DND-41 (cell line): ENCODE measurements around the gene FBLN1.

Experiments used
- ATAC-seq: fragments of 200-7000 bp; cut with Tn5 transposase; 3 replicates; pipeline ENCODE4 v1.9.1; 2021; ENCODE audit warnings: low read depth; ENCODE audit not compliant: insufficient read depth
- DNase-seq: peaks from one replicate; pipeline ENCODE4 v3.0.0-alpha.2; 2020
- H2AFZ ChIP-seq: 2 replicates; pipeline ENCODE4 v1.6.0; 2012; ENCODE audit warnings: low read depth, low read length
- H3K27ac ChIP-seq: 2 replicates; pipeline ENCODE4 v1.5.1; 2012; ENCODE audit warnings: low read length, inconsistent platforms
- H3K27me3 ChIP-seq: fragments of 200-600 bp; sonication (generic); 2 replicates; pipeline ENCODE4 v1.6.0; 2012; ENCODE audit warnings: low read length, mild to moderate bottlenecking, inconsistent platforms; ENCODE audit not compliant: insufficient read depth, poor library complexity
- H3K36me3 ChIP-seq: 2 replicates; pipeline ENCODE4 v1.5.1; 2012; ENCODE audit warnings: low read length, inconsistent platforms; ENCODE audit not compliant: insufficient read depth
- H3K4me1 ChIP-seq: 2 replicates; pipeline ENCODE4 v1.5.1; 2012; ENCODE audit warnings: mild to moderate bottlenecking, low read length; ENCODE audit not compliant: insufficient read depth
- H3K4me2 ChIP-seq: 2 replicates; pipeline ENCODE4 v1.6.0; 2012; ENCODE audit warnings: mild to moderate bottlenecking, moderate library complexity, low read length, inconsistent platforms; ENCODE audit not compliant: insufficient read depth
- H3K4me3 ChIP-seq, 2 experiments: fragments of 200-600 bp in 1 of 2; shearing (Covaris generic) in 1 of 2; 2 replicates each; pipeline ENCODE4 v1.5.1; 2012 to 2016; ENCODE audit warnings: inconsistent platforms in 2 of 2, low read length in 2 of 2, mild to moderate bottlenecking in 2 of 2, low read depth in 1 of 2, moderate library complexity in 1 of 2
- H3K79me2 ChIP-seq: 2 replicates; pipeline ENCODE4 v1.6.0; 2012; ENCODE audit warnings: low read length, inconsistent platforms; ENCODE audit not compliant: insufficient read depth
- H3K9ac ChIP-seq: 2 replicates; pipeline ENCODE4 v1.6.0; 2012; ENCODE audit warnings: low read depth, mild to moderate bottlenecking, inconsistent platforms, low read length, moderate library complexity
- H3K9me3 ChIP-seq: 2 replicates; pipeline ENCODE4 v1.5.1; 2012; ENCODE audit warnings: low read length, moderate library complexity, mild to moderate bottlenecking, inconsistent platforms; ENCODE audit not compliant: insufficient read depth, severe bottlenecking
- H4K20me1 ChIP-seq: 2 replicates; pipeline ENCODE4 v1.6.0; 2012; ENCODE audit warnings: low read length; ENCODE audit not compliant: insufficient read depth
- EZH2 ChIP-seq: IDR thresholded peaks from 3 replicates; pipeline ENCODE4 v1.6.1; 2012; ENCODE audit warnings: borderline replicate concordance, low read depth, mild to moderate bottlenecking, moderate library complexity, low read length, inconsistent platforms; ENCODE audit not compliant: severe bottlenecking
- TF ChIP-seq, protein P1 (sequence below): IDR thresholded peaks from 2 replicates; pipeline ENCODE4 v1.5.1; 2012; ENCODE audit warnings: borderline replicate concordance, low read length, moderate library complexity, mild to moderate bottlenecking; ENCODE audit not compliant: poor library complexity, severe bottlenecking; ENCODE audit errors: extremely low read depth

The FBLN1 gene

DNA sequence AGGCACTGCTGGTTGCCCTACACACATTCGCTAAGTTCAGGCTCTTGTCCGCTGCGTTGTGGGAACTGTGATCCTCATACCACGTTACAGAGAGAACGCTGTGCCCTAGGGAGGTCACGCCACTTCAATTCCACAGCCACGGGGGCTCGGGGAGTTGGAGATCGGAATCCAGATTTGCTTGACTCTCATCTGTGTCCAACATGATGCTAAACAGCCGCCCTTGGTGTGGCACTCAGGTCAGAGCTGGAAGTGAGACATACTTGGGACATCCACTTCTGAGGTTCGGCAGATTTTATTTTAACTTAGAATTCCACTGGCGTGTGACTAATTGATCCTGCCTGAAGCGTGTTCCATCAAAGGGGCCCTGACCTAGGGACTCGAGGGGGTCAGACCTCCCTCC, 47.5 kb upstream of the FBLN1 start:
- H3K4me3 ChIP-seq: no peak overlapping the region
- H3K79me2 ChIP-seq: no peaks in the 10 kb centered on the region
- H3K27ac ChIP-seq: no peak overlapping the region
- no peak for ATAC-seq
- H3K4me1 ChIP-seq: no peaks in the 10 kb centered on the region
- H3K9me3 ChIP-seq: no peaks in the 10 kb centered on the region
- no peak overlapping the region for H3K4me2 ChIP-seq
- H3K9ac ChIP-seq: no peak overlapping the region
- H2AFZ ChIP-seq: no peak overlapping the region
- DNase-seq: no peak
- H4K20me1 ChIP-seq: no peaks in the 10 kb centered on the region
- H3K27me3 ChIP-seq: peaks cover 10% of the 10 kb centered on the region
- TF ChIP-seq EZH2: no peak
- TF ChIP-seq, protein P1, sequence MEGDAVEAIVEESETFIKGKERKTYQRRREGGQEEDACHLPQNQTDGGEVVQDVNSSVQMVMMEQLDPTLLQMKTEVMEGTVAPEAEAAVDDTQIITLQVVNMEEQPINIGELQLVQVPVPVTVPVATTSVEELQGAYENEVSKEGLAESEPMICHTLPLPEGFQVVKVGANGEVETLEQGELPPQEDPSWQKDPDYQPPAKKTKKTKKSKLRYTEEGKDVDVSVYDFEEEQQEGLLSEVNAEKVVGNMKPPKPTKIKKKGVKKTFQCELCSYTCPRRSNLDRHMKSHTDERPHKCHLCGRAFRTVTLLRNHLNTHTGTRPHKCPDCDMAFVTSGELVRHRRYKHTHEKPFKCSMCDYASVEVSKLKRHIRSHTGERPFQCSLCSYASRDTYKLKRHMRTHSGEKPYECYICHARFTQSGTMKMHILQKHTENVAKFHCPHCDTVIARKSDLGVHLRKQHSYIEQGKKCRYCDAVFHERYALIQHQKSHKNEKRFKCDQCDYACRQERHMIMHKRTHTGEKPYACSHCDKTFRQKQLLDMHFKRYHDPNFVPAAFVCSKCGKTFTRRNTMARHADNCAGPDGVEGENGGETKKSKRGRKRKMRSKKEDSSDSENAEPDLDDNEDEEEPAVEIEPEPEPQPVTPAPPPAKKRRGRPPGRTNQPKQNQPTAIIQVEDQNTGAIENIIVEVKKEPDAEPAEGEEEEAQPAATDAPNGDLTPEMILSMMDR: no peak
- no peaks in the 10 kb centered on the region for H3K36me3 ChIP-seq

DNA sequence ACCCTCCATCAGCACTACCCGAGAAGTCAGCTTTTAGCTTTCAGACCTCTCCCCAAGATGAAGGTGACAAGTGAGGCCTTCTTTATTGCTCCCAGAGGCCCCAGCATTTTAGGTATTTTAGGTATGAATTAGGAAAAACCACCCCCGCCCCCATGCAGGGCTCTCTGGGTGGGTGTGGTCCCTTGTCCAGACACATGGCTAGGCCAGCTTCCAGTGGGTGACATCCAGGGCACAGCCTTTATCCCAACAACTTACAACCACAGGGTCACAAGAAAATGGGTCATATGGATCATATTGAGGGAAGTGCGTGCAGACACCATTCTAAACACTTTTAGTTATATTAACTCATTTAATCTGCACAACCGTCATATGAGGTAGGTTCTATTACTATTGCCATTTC, 47.1 kb upstream of the FBLN1 start:
- no peaks in the 10 kb centered on the region for H4K20me1 ChIP-seq

DNA sequence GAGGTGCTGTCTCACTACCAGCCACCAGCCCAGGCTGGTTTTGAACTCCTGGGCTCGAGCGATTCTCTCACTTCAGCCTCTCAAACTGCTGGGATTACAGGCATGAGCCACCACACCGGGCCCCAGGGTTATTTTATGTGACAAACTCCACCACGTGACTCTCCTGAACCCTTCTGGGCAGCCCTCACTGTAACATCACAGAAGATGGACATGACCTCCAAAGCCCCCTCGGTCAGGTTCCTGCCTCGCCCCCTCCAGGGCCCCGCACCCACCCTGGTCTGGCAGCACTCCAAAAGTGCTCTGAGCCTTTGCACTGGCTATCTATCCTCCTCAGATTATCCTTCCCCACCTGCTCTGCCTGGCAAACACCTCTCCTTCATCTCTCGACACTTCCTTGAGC, 45.9 kb upstream of the FBLN1 start:
- no peaks in the 10 kb centered on the region for H4K20me1 ChIP-seq
- H3K9ac ChIP-seq: no peak overlapping the region
- no peaks in the 10 kb centered on the region for H3K36me3 ChIP-seq
- TF ChIP-seq, protein P1: no peak
- no peak for TF ChIP-seq EZH2
- H2AFZ ChIP-seq: no peak overlapping the region
- H3K27me3 ChIP-seq: peaks cover 2% of the 10 kb centered on the region
- no peak overlapping the region for H3K27ac ChIP-seq
- H3K79me2 ChIP-seq: no peaks in the 10 kb centered on the region
- H3K9me3 ChIP-seq: no peaks in the 10 kb centered on the region
- H3K4me3 ChIP-seq: no peak overlapping the region
- H3K4me1 ChIP-seq: no peaks in the 10 kb centered on the region
- H3K4me2 ChIP-seq: no peak overlapping the region
- ATAC-seq (no peak), DNase-seq (no peak)

More for the DNA sequence above, 47.1 kb upstream of the FBLN1 start:
- TF ChIP-seq, protein P1: no peak
- TF ChIP-seq EZH2: no peak
- H3K4me2 ChIP-seq: no peak overlapping the region
- H3K4me3 ChIP-seq: no peak overlapping the region
- peaks cover 9% of the 10 kb centered on the region for H3K27me3 ChIP-seq
- H3K9me3 ChIP-seq: no peaks in the 10 kb centered on the region
- no peaks in the 10 kb centered on the region for H3K4me1 ChIP-seq
- no peak overlapping the region for H3K27ac ChIP-seq
- no peak overlapping the region for H2AFZ ChIP-seq
- no peaks in the 10 kb centered on the region for H3K79me2 ChIP-seq
- no peak overlapping the region for H3K9ac ChIP-seq
- ATAC-seq: no peak
- DNase-seq: no peak
- H3K36me3 ChIP-seq: no peaks in the 10 kb centered on the region

DNA sequence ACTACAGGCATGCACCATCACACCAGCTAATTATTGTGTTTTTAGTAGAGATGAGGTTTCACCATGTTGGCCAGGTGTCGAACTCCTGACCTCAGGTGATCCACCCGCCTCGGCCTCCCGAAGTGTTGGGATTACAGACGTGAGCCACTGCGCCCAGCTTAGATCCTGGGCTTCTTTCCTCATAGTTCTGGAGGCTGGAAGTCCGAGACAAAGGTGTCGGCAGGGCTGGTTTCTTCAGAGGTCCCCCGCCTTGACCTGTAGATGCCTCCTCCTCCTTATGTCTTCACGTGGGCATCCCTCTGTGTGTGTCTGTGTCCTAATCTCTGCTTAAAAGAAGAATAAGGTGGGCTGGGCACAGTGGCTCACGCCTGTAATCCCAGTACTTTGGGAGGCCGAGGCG, 44.2 kb upstream of the FBLN1 start:
- ATAC-seq: no peak
- Histone ChIP-seq H3K27ac (no peak overlapping the region), H4K20me1 (no peaks in the 10 kb centered on the region), H3K4me2 (no peak overlapping the region), H3K4me1 (no peaks in the 10 kb centered on the region), H3K36me3 (no peaks in the 10 kb centered on the region), H3K9me3 (no peaks in the 10 kb centered on the region), H3K27me3 (peaks cover 2% of the 10 kb centered on the region), H3K79me2 (no peaks in the 10 kb centered on the region), H2AFZ (no peak overlapping the region), H3K9ac (no peak overlapping the region), H3K4me3 (no peak overlapping the region)
- TF ChIP-seq, protein P1: no peak
- no peak for TF ChIP-seq EZH2
- no peak for DNase-seq
